WERI-Rb-1 (cell line): Measurements from ENCODE around the gene PRR12.

Experiments used
- DNase-seq: peaks from one replicate; pipeline ENCODE4 v3.0.0-alpha.2; 2020
- H3K27ac ChIP-seq: fragments of 250-450 bp; sonication (Bioruptor Pico); 2 replicates; pipeline ENCODE4 v1.5.1; 2020; ENCODE audit warnings: mild to moderate bottlenecking, moderate library complexity
- H3K27me3 ChIP-seq: fragments of 250-450 bp; sonication (Bioruptor Pico); 2 replicates; pipeline ENCODE4 v1.5.1; 2021; ENCODE audit warnings: mild to moderate bottlenecking, low read depth, moderate library complexity; ENCODE audit not compliant: insufficient read depth, severe bottlenecking
- H3K36me3 ChIP-seq: fragments of 250-450 bp; sonication (Bioruptor Pico); 2 replicates; pipeline ENCODE4 v1.5.1; 2020; ENCODE audit warnings: mild to moderate bottlenecking, moderate library complexity
- H3K4me3 ChIP-seq: 2 replicates; pipeline ENCODE4 v1.5.1; 2011; ENCODE audit warnings: low read depth, mild to moderate bottlenecking, control low read depth, low read length
- H3K9me3 ChIP-seq: fragments of 250-450 bp; sonication (Bioruptor Pico); 2 replicates; pipeline ENCODE4 v1.5.1; 2021; ENCODE audit warnings: mild to moderate bottlenecking, moderate library complexity; ENCODE audit not compliant: severe bottlenecking
- TF ChIP-seq, protein P1 (sequence below): IDR thresholded peaks from 2 replicates; pipeline ENCODE4 v1.5.1; 2011; ENCODE audit warnings: low read depth, mild to moderate bottlenecking, control low read depth, inconsistent platforms, low read length

The PRR12 gene

DNA sequence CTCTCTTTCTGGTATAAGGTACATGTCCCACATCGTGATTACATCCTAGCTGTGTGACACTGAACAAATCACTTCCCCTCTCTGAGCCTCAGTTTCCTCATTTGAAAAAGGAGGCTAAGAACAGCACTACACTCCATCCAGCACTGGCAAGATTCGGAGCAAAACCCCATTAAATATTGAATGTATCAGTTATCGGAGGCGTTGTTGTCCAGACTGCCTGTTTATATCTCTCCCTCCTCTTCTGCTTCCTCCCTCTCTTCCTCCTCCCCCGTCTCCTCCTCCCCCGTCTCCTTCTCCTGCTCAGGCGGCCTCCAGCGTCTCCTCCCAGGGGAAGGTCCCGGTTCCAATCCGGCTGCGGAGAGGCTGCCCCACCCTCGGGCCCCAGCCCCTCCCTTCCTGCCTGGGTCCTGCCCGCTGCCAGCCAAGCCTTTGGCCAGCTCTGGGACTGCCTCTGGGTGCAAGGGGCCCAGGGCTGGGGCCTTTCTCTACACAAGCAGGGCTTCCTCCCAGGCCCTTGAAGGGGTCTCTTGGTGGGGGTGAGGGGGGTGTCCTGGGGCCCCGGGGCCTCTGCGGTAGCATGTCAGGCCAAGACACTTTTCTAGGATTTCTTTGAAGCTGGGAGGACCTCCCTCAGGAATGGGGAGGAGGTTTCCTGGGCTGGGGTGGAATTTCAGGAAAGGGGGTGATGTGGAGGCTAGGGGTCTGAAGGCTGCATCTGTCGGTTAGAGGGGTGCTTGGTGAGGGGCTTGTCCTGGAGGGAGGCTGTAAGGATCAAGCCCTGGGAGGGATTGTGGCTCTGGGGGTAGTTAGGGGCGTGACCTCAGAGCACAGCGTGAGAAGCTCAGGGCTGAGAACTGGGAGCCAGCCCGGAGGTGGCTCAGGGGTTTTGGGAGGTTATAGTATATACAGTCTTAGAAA lies 47.1 kb downstream of the PRR12 start:
- H3K36me3 ChIP-seq, result no peaks in the 10 kb centered on the region; the same call in 1 of the 2 replicates
- H3K4me3 ChIP-seq, result no peak overlapping the region
- TF ChIP-seq, protein P1, sequence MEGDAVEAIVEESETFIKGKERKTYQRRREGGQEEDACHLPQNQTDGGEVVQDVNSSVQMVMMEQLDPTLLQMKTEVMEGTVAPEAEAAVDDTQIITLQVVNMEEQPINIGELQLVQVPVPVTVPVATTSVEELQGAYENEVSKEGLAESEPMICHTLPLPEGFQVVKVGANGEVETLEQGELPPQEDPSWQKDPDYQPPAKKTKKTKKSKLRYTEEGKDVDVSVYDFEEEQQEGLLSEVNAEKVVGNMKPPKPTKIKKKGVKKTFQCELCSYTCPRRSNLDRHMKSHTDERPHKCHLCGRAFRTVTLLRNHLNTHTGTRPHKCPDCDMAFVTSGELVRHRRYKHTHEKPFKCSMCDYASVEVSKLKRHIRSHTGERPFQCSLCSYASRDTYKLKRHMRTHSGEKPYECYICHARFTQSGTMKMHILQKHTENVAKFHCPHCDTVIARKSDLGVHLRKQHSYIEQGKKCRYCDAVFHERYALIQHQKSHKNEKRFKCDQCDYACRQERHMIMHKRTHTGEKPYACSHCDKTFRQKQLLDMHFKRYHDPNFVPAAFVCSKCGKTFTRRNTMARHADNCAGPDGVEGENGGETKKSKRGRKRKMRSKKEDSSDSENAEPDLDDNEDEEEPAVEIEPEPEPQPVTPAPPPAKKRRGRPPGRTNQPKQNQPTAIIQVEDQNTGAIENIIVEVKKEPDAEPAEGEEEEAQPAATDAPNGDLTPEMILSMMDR, result no peak
- H3K27me3 ChIP-seq, result no peaks in the 10 kb centered on the region
- no peaks in the 10 kb centered on the region for H3K9me3 ChIP-seq
- DNase-seq, result peak; percentile 57
- H3K27ac ChIP-seq, result no peak overlapping the region

DNA sequence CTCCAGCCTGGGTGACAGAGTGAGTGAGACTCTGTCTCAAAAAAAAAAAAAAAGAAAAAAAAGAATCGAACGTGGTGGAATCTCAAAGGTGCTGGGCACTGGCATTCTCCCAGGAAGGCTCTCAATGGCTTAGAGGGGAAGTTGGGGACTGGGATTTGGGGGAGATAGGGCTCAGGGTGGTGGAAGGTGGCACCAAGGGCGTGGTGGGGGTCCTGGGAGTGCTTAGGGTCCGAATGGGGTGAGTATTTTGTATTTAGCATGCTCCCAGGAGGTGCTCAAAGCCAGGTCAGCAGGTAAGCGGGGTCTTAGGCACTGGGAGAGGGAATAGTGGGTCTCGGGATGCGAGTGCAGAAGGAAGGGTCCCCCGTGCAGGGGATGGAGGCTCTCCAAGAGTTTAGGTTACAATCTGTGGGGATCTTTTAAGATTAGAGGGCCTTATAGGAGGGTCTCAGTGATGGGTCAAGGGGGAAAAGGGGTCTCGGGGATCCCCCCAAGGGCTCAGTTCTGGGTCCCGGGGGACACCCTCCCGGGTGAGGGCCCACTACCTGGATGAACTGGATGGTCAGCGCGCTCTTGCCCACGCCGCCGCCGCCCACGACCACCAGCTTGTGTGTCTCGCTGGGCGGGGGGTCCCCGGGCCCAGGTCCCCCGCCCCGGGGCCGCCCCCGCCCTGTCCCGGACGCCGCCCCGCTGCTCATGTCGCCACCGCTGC lies 48.6 kb downstream of the PRR12 start:
- TF ChIP-seq, protein P1, result no peak
- H3K27me3 ChIP-seq, result no peaks in the 10 kb centered on the region
- peak overlapping the region; percentile 36 for H3K4me3 ChIP-seq
- no peak overlapping the region for H3K27ac ChIP-seq
- no peak for DNase-seq
- no peaks in the 10 kb centered on the region for H3K9me3 ChIP-seq
- H3K36me3 ChIP-seq, result no peaks in the 10 kb centered on the region

DNA sequence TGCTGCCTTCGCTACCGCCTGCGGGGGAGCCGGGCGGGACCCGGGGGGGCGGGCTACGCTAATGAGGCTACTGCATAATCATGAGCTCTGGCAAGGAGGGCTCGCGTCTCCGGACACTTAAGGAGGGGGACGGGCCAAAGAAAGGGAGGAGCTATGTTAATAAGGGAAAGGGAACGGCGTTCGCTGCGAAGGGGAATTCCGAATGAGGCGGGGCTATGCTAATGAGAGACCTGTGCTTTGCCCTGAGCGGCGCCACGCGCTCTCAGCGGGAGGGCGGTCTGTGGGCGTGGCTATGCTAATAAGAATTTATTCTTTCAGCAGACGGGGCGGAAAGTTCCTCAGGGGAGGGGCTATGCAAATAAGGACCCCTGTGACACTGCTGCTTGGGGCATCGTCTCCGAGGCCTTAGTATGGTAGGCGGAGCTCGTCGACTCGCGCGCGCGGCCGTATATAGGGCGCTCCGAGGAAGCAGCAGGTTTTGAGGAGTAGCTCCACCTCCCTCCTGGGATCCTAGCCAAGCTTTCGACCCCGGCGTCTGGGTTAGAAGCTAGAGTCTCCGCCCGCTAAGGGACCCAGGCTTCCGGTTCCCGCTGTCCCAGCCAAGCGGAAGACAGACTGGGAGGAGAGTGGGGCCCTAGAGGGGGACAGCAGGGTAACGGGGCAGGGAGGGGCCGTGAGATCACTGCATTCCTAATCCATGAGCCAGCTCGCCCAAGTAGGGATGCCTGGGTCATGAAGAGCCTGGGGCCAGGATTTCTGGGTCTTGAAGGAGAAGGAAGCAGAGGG lies 49.3 kb downstream of the PRR12 start, which contains the start of gene RRAS:
Gene RRAS (minus strand): TSS at position 31 of the 786 bp plus-strand sequence. CDS start 45 bp downstream, outside the sequence.
- Histone ChIP-seq H3K27me3 (no peaks in the 10 kb centered on the region), H3K9me3 (no peaks in the 10 kb centered on the region), H3K4me3 (peak within 1 kb of the TSS; percentile 71), H3K27ac (peak within 1 kb of the TSS; percentile 91), H3K36me3 (peaks cover 5% of the 10 kb centered on the region)
- TF ChIP-seq, protein P1, result no peak
- peak; percentile 100 for DNase-seq

DNA sequence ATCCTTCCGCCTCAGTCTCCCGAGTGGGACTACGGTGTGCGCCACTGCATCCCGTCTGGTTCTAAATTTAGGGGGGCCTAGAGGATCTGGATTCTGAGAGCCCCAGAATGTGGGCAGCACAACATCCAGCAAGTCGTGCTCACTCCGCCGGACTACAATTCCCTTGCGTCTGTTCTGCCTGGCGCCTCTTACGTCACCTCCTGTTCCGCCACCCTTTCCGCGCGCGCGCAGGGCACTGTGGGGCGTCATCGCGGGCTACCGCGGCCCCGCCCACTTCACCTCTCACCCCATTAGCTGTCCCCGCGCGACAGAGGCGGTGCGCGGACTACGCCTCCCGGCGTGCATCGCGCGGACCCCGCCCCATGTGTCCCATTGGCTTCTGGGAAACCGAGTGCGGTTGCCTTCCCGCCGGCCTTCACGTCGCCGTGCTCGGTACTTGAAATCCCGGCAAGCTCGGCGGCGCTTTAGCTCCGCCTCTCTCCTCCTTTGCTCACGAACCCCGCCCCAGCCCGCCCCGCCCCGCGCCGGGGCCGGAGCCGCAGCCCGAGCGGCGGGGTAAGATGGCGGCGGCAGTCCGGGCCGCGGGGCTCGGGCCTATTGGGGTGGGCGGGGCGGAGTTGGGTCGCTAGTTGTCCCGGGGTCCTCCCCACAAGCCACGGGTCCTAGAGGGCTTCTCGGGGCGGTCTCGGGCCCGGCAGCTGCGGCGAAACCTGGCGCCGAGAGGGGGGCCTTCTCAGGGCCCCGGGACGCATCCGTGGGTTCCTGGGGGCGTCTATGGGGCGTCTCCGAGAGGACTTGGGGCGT lies 50.9 kb downstream of the PRR12 start, which contains the start of gene SCAF1:
Gene SCAF1 (plus strand): TSS at position 522 of the 804 bp plus-strand sequence. CDS start 2,818 bp downstream, outside the sequence.
- Histone ChIP-seq H3K4me3 (peak within 1 kb of the TSS; percentile 94), H3K9me3 (no peaks in the 10 kb centered on the region), H3K27ac (peak within 1 kb of the TSS; percentile 91), H3K27me3 (no peaks in the 10 kb centered on the region), H3K36me3 (peaks cover 11% of the 10 kb centered on the region)
- DNase-seq, result peak; percentile 99
- TF ChIP-seq, protein P1, result no peak
